ENCODE results near the gene SEC24D. TPM values are rescaled to one million over a fixed set of nuclear protein-coding genes. Genes with fewer than 3 reads are reported as not detected.
"Not testable (repeated sequence)": the region's sequence is repeated elsewhere in the genome, so short reads cannot be mapped to it uniquely, and the experiment has no call there.

Gene SEC24D
- total and polyA plus RNA-seq, 12 donors = 6.1 to 24.4 (median 12.1) TPM

GRCh38 chr4:118881512-118882146 is 45.7 kb upstream of the SEC24D start:
- 89 to 91% methylated on average over 12 of the region's 12 CpGs for WGBS, 2 donors
- DNase-seq (no peak), ATAC-seq (no peak)
- intact Hi-C loops (cut with DNase I) = loop anchor here in 5 of 10 donors (10.0 kb wide), 5 partner anchors 47 to 403 kb away; partner anchors contain the start of gene SEC24D (in 1 of the 5)
- Histone ChIP-seq H3K27ac (no peak overlapping the region), H3K9me3 (peaks cover 0 to 12% (median 0%) of the 10 kb centered on the region in 11 donors), H3K4me1 (no peaks in the 10 kb centered on the region), H3K36me3 (no peaks in the 10 kb centered on the region), H3K4me3 (no peak overlapping the region), H3K27me3 (no peaks in the 10 kb centered on the region)
- TF ChIP-seq CTCF (IDR thresholded peaks at IDR 0.05) = no peak

DNA sequence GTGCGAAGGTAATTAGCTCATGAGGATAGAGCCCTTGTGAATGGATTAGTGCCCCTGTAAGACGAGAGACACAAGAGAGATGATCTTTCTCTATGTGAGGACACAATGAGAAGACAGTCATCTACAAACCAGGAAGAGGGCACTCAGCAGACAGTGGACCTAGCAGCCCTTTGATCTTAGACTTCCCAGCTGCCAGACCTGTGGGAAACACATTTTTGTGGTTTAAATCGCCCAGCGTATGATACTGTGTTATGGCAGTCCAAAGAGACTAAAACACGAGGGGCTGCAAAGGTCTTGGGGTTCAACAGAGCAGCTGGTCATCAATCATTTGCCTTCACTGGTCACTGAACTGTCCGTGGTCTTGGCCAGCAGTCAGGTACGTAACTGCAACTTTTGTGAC is 43.5 kb upstream of the SEC24D start:
- Histone ChIP-seq H3K4me1 (no peaks in the 10 kb centered on the region), H3K9me3 (peaks cover 0 to 12% (median 0%) of the 10 kb centered on the region in 11 donors), H3K4me3 (no peak overlapping the region), H3K27ac (no peak overlapping the region), H3K27me3 (no peaks in the 10 kb centered on the region), H3K36me3 (no peaks in the 10 kb centered on the region)
- ATAC-seq (no peak), DNase-seq (no peak)
- no peak for TF ChIP-seq CTCF (IDR thresholded peaks at IDR 0.05)
- 91 to 93% methylated on average over 7 of the region's 7 CpGs for WGBS, 2 donors
- intact Hi-C loops (cut with DNase I) = no loop called here

DNA sequence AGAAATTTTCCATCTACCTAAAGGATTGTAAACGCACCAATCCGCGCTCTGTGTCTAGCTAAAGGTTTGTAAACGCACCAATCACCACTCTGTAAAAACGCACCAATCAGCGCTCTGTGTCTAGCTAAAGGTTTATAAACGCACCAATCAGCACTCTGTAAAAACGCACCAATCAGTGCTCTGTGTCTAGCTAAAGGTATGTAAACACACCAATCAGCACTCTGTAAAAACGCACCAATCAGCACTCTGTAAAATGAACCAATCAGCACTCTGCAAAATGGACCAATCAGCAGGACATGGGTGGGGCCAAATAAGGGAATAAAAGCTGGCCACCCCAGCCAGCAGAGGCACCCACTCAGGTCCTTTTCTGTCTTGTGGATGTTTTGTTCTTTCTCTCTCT is 42.6 kb upstream of the SEC24D start:
- H3K4me3 ChIP-seq; DNase-seq; H3K27ac ChIP-seq; ATAC-seq; H3K36me3 ChIP-seq; H3K4me1 ChIP-seq; H3K27me3 ChIP-seq; intact Hi-C loops (cut with DNase I): not testable (repeated sequence)
- WGBS, 2 donors = 96 to 97% methylated on average over 9 of the region's 9 CpGs
- peaks cover 0 to 12% (median 0%) of the 10 kb centered on the region in 11 donors for H3K9me3 ChIP-seq

GRCh38 chr4:118877797-118878196 is 41.9 kb upstream of the SEC24D start:
- WGBS, 2 donors = 95 to 96% methylated on average over 6 of the region's 6 CpGs
- no peak for ATAC-seq
- Histone ChIP-seq H3K27me3 (no peaks in the 10 kb centered on the region), H3K27ac (no peak overlapping the region), H3K4me1 (no peaks in the 10 kb centered on the region), H3K36me3 (no peaks in the 10 kb centered on the region), H3K4me3 (no peak overlapping the region), H3K9me3 (peaks cover 0 to 12% (median 0%) of the 10 kb centered on the region in 11 donors)
- no peak for DNase-seq
- intact Hi-C loops (cut with DNase I) = no loop called here
- TF ChIP-seq CTCF (IDR thresholded peaks at IDR 0.05) = no peak

- DNase-seq (no peak), ATAC-seq (no peak)
- TF ChIP-seq CTCF (IDR thresholded peaks at IDR 0.05) = no peak
- intact Hi-C loops (cut with DNase I) = loop anchor here in 1 of 10 donors (5.0 kb wide), 1 partner anchor 35 kb away; the partner anchor contains the start of gene SEC24D
- peaks cover 0 to 18% (median 15%) of the 10 kb centered on the region in 9 donors for H3K4me1 ChIP-seq
- no peaks in the 10 kb centered on the region for H3K27me3 ChIP-seq
- WGBS, 2 donors = 73 to 83% methylated on average over 4 of the region's 4 CpGs
- no peaks in the 10 kb centered on the region for H3K36me3 ChIP-seq
- H3K4me3 ChIP-seq = no peak overlapping the region
- H3K27ac ChIP-seq = no peak overlapping the region
- H3K9me3 ChIP-seq = no peaks in the 10 kb centered on the region
Observed at GRCh38 chr4:118872181-118872580, 36.3 kb upstream of the SEC24D start.
